Stimulated activated CD8-positive, alpha-beta memory T cell treated with anti-CD3 and anti-CD28 coated beads, Interleukin-15, amount 100 ng/mL, for 24 hours (primary cell): ENCODE measurements around the gene PLXDC2.

Experiments
- DNase-seq: peaks from one replicate; pipeline ENCODE4 v3.0.0-alpha.2; 2020; ENCODE audit warnings: low read depth

Gene PLXDC2

GRCh38 chr10:19941206-19941880, 125.1 kb downstream of the PLXDC2 start:
- no peak for DNase-seq

- DNase-seq, result no peak
Measured at GRCh38 chr10:19944911-19945663, 128.9 kb downstream of the PLXDC2 start.

- no peak for DNase-seq
Measured at GRCh38 chr10:19946245-19946644, 130.0 kb downstream of the PLXDC2 start.

- DNase-seq, result no peak
Measured at GRCh38 chr10:19946791-19947190, 130.6 kb downstream of the PLXDC2 start.

GRCh38 chr10:19947215-19947614, 131.0 kb downstream of the PLXDC2 start:
- DNase-seq, result no peak

GRCh38 chr10:19947656-19948055, 131.4 kb downstream of the PLXDC2 start:
- DNase-seq, result no peak

GRCh38 chr10:19952224-19953010, 136.2 kb downstream of the PLXDC2 start:
- DNase-seq, result no peak

- DNase-seq, result no peak
Measured at GRCh38 chr10:19954601-19955000, 138.4 kb downstream of the PLXDC2 start.

GRCh38 chr10:19956516-19957032, 140.3 kb downstream of the PLXDC2 start:
- no peak for DNase-seq

- no peak for DNase-seq
Measured at GRCh38 chr10:19958787-19959186, 142.6 kb downstream of the PLXDC2 start.

- no peak for DNase-seq
Measured at GRCh38 chr10:19961076-19962053, 145.1 kb downstream of the PLXDC2 start.

- no peak for DNase-seq
Measured at GRCh38 chr10:19964625-19965024, 148.4 kb downstream of the PLXDC2 start.

- no peak for DNase-seq
Measured at GRCh38 chr10:19966751-19967150, 150.5 kb downstream of the PLXDC2 start.

- DNase-seq, result no peak
Measured at GRCh38 chr10:19967981-19968380, 151.7 kb downstream of the PLXDC2 start.

GRCh38 chr10:19968745-19969144, 152.5 kb downstream of the PLXDC2 start:
- no peak for DNase-seq

GRCh38 chr10:19970256-19970655, 154.0 kb downstream of the PLXDC2 start:
- DNase-seq, result no peak

- DNase-seq, result no peak
Measured at GRCh38 chr10:19970717-19971116, 154.5 kb downstream of the PLXDC2 start.

GRCh38 chr10:19971343-19972052, 155.3 kb downstream of the PLXDC2 start:
- DNase-seq, result no peak

GRCh38 chr10:19974138-19974537, 157.9 kb downstream of the PLXDC2 start:
- DNase-seq, result no peak

GRCh38 chr10:19974554-19974953, 158.3 kb downstream of the PLXDC2 start:
- DNase-seq, result no peak

- no peak for DNase-seq
Measured at GRCh38 chr10:19977097-19977521, 160.9 kb downstream of the PLXDC2 start.
